HG03432 (cell line): Measurements from ENCODE around the gene MACROD1.

Source experiments
- ATAC-seq: cut with Tn5 transposase; IDR thresholded peaks from one replicate; pipeline ENCODE4 v1.9.1; 2021; ENCODE audit warnings: mild to moderate bottlenecking, moderate library complexity; ENCODE audit not compliant: unreplicated experiment

The MACROD1 gene

DNA sequence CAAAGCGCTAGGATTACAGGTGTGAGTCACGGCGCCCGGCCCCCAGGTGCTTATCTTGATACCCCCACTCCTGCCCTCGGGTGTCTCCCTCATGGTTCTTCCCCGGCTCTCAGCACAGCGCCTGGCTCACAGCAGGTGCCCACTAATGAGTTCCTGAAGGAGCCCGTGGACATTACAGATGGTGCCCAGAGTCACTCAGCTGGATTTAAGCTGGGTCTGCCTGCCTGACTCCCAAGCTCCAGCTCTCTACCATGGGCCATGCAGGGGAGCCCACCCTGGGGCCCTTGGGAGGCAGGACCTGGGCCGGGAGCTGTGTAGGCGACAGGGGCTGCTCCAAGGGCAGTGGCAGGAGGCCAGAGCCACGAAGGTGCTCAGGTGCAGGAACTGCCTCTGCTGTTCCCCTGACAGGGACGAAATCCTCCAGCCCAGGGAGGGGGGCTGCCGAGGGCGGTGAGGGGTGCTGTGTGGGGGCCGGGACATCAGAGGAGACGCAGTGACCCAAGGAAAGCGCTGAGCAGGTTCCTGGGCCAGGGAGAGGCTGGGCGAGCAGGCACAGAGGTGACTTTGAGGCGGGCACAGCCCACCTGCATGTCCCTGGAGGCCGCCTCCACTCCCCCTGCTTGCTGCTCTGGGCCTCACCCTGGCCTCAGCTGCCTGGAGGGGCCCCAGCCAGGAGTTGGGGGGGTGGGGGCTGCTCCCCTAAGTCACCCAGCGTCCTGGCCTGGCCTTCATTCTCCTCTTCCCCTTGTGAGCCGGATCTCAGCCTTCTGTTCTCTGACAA lies 144.7 kb downstream of the MACROD1 start:
- ATAC-seq: no peak

DNA sequence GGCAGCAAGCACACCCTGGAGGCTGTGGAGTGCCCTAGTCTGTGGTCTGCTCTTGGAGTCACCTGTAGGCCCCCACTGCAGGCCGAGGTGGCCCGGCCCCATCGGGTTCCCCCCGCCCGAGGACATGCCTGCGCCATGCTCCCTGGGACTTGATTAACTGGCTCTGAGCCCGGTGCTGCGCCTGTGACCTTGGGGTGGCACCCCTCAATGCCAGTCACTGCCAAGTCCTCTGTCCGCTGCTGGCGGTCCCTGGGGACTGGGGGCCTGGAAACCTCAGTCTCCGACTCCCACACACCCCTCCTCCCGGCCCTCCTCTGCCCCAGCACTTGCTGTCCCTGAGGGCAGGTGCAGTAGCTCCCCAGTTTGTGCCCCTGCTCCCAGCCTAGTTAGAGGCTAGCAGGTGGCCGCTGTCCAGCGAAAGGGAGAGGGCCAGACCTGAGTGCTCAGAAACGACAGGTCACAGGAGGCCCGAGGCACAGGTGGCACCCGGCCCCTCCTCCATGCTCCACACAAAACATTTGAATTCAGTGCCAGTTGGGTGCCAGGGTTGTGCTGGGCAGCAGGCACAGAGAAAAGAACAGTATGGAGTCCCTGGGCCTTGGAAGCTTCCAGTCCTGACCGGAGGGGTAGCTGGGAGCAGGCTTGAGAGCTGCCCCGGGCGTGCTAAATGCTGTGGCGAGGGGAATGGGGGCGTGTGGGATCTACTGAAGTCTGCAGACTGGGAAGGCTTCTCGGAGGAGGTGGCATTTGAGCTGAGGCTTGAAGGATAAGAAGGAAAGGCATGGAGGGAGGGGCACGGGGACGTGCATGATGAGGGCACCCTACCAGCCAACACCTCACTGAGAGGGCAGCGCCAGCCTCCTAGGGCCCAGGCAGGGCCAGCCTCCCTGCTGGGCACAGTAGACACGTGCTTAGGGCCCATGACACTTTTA lies 146.5 kb downstream of the MACROD1 start:
- ATAC-seq: no peak

DNA sequence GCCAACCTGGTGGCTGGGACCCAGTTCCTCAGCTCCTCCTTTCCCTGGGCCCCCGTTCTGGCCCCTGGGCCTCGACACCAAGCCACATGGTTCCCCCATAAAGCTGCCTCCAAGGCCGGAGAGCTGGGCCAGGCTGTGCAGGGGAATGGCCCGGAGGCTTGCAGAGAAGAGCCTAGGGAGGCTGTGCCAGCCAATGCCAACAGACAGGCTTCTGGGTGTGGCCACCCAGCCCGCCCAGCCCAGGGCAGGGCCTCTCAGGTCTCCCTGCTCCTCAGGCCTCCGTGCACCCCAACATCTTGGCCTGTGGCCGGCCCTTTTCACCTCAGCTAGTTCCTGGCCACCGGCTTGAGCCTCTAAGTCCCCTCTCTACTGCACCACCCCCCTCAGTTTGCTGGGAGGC lies 147.6 kb downstream of the MACROD1 start:
- ATAC-seq: no peak

DNA sequence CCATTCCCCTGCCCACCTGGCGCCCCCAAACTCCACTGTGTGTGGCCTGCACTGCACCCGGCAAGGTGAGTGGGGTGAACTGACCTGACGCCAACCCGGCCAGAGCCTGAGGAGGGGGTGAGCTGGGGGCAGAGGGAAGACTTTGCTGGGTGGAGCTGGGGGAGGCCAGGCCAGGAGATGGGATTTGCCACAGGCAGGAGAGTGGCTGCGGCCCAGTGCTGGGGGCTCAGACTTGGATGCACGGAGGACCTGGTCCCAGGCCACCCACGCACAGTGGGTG lies 148.0 kb downstream of the MACROD1 start:
- ATAC-seq: no peak

DNA sequence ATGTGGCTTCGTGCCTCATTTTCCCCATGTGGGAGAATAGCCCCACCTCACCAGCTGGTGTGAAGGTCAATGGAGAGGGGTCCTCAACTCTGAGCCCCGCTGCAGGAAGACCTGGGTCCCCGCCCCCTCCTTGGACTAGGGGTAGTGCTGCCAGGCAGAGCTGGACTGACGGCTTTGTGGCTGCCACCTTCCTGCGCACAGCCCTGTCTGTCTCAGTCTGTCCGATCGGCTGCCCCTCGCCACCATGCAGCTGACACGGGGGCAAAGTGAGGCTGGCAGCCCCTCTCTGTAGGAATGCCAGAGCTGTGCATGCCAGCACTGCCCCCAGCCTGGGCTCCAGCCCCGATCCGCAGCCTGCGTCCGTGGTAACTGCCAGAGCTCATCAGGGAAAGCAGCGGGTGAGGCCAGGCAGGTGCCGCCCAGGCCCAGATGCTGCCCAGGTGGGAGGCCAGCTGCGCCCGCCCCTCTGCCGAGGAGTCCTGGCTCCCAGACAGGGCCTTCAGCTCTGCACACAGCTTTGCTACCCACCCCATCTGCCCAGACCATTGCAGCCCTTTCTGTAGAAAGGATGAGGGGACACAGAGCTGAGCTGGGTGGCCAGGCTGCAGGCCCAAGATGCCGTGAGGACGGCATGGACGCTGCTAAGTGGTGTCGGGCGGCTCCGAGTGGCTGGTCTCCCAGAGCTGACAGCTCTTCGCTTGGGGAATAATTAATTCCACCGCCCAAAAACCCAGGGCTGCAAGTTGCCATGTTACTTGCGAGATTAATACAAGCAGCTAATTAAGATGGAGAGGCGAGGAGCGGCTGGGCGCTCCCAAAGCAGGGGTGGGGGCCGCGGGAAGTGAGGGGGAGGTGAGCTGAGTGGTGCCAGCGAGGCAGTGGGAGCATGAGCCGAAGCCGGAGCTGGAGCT lies 149.7 kb downstream of the MACROD1 start:
- ATAC-seq: no peak

DNA sequence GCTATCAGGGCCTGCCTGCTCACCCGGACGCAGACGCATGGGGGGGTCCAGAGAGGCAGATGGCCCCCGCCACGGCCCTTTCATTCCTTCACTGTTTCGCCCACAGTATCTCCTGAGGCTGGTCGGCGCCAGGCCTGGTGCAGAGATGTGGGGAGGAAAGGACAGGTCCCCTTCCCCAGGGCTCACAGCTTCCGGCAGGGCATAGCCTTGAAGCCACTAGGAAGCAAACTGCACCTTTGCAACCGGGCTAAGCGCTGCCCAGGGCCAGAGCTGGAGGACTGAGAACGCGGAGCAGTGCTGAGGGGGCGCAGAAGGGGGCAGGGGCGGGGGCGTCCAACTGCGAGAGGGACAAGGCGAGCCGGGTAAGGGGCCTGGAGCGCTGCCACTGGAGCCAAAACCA lies 150.4 kb downstream of the MACROD1 start:
- ATAC-seq: no peak

DNA sequence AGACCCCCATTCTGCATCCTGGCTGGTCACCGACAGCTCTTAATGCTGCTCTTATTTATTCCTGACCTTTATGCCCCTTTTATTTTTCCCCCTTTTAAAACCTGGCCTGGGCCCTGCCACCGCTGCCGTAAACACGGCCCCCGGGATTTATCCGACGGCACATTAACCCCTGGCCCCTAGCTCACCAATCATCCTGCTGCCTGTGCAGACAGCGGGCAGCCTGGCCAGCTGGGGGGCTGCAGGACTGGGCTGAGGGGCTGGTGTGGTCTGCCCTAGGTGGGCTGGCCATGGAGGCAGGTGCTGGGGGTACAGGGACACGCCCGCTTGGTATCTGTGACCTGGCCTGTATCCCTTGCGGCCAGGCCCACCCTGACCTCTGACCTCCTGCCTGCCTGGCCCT lies 151.6 kb downstream of the MACROD1 start:
- no peak for ATAC-seq

DNA sequence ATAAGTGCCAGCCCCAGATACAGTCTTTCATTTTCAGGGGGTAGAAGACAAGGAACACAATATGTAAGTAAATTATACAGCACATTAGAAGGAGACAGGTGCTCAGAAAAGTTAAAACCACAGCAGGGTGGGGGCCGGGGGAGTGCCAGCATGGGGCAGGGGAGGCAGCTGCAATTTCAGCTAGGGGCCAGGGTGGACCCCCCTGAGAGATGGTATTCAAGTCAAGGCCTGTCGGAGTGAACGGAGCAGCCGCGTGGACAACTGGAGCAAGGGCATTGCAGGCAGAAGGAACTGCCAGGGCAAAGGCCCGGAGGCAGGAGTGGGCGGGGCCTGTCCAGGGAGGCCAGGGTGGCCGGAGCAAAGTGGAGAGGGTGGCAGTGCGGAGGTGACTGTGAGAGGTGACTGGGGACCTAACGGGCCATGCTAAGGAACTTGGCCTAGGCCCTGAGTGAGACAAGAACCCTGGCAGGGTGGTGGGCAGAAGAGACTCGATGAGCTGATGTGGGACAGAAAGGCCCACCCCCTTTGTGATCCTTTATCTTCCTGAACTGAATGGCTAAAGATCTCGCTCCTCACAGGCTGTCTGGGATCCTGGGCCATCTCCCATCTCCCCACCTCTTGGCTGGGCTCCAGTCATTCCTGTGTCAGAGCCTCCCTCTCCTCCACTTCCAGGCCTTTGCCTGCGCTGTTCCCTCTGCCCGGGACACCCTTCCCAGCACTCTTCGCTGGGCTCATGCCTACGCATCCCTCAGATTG lies 152.6 kb downstream of the MACROD1 start:
- ATAC-seq: no peak

DNA sequence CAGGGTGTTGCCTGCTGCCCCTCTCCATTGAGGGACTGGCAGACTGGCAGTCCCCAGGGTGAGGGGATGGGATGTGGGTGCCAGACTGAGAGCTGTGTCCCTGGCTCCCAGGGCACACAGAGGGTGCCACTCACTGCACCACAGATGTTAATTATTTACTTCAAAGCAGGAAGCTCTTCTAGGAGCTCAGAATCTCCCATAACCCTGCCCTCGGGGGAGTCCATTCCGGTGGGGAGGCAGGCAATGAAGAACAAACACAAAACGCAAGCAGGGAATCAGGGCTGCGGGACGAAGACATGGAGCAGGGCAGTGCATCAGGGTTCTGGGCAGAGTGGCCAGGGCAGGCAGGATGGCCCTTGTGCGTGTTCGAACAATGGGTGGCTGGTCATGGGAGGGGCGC lies 154.5 kb downstream of the MACROD1 start:
- ATAC-seq: no peak

DNA sequence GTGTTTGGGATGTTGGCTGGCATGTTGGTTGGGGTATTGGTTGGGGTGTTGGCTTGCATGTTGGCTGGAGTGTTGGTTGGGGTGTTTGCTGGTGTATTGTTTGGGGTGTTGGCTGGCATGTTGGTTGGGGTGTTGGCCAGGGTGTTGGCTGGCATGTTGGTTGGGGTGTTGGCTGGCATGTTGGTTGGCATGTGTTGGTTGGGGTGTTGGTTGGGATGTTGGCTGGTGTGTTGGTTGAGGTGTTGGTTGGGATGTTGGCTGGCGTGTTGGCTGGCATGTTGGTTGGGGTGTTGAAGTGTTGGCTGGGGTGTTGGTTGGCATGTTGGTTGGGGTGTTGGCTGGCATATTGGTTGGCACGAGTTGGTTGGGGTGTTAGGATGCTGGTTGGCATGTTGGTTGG lies 155.1 kb downstream of the MACROD1 start:
- no peak for ATAC-seq

DNA sequence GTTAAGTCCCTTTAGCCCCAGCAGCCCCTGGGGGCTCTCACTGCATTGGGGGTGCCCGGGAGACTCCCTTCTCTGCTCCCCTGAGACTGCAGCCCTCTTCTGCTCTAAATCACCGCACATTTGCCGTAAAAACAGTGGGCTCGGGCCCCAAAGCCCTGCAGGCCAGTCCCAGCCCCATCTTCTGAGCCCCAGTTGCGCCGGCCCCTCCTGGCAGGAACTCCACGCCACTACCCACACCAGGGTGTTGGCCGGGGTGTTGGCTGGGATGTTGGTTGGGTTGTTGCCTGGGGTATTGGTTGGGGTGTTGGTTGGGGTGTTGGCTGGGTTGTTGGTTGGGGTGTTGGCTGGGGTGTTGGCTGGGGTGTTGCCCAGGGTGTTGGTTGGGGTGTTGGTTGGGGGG lies 156.2 kb downstream of the MACROD1 start:
- no peak for ATAC-seq

DNA sequence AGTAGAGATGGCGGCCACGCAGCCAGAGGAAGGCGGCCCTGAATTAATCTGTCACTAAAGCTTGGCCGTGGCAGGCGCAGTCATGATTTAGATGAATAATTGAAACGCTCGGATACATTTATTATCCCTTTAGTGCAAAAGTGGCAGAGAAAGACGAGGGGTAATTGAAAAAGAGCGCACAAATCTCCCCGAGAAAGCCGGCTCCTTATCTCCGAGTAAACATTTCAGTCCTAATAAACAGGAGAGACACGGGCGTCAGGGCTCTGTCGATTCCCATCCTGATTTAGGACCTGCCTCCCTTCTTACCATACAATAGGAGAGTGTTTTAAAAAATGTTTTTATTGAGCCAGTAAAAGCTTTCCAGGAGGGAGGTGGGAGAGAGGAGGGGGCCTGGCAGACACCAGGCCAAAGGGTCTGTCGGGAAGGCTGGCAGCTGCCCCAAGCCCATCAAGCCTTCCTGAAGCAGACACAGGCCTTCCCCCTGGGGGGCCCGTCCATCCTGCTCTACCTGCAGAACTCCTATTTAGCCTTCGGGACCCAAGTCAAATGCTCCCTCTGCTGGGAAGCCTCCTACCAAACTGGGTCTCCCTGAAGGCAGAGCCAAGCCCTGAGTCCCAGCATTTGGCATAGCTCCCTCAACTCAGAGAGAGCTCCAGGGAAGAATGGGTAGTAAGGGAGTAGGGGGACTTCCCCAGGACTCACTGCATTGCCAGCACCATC lies 156.8 kb downstream of the MACROD1 start:
- no peak for ATAC-seq

DNA sequence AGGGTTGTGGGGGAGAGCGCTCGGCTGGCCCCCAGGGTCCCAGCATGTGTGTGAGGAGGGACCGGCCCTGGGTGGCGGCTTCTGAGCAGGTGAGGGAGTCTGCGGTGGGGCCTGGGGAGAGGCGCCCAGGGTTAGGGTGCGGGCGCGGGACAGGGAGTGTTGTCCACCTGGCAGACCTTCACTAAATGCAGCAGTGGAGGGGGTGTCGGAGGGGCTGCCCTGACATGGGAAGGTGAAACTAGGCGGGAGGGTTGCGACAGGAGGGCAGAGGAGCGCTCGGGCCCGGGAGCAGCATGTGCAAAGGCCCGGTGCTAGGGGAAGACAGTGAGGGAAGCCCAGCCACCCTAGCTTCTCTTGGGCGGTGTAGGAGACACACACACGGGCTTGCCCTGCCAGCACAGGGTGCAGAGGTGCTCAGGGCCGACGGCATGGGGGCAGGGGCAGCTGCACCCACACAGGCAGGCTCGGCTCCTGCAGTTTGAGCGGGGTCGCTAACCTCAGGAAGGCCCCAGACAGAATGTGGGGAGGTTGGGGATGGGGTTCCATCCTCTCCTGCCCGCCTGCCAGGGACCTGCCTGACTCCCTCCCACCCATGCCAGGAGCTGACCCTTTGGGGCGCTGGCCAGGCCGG lies 157.5 kb downstream of the MACROD1 start:
- ATAC-seq: no peak

DNA sequence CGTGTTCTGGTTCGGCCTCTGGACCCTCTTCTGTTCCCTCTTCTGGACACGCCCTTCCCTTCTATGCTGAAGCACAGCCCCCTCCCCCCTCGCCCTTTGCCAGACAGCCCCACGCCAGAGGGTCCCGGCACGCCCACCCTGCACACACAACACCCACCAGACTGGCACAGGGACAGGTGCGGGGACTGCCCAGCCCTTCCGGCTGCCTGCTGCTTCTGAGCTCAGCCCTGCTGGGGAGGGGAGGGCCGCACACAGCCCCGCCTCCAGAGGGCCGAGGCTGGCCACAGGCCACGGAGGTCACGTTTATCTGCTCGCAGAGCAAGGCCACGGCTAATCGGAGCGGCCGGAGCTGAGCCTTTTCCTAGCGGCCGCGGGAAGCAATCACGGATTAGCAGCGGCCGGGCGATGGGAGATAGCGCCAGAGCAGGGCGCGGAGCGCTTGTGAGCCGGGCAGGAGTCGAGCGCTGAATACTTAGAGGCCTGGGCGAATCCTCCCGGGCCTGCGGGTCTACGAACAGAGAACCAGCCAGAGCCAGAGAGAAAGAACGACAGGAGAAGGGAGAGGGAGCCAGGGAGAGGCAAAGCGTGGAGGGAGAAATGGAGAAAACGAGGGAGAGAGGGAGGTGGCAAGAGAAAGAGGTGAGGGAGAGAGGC lies 158.2 kb downstream of the MACROD1 start:
- ATAC-seq: no peak

DNA sequence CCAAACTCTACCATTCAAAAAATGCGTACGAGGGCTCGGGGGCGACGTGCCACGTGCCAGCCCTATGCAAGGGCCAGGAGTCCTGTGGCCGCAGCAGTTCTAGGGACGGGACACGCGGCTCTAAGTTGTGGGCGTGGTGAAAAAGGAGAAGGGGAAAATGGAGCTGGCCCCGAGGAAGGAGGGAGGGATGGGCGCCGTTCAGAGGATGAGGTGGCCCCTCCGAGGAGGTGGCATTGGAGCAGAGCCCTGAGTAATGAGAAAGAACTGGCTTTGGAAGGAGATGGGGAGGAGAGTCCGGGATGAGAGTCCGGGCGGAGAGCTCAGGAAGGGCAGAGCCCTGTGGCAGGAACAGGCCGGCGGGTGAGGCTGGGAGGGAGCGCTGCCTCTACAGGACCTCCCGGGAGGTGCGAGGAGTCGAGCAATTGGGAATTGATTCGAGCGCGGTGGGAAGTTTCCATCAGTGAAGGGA lies 158.7 kb downstream of the MACROD1 start:
- ATAC-seq: no peak

DNA sequence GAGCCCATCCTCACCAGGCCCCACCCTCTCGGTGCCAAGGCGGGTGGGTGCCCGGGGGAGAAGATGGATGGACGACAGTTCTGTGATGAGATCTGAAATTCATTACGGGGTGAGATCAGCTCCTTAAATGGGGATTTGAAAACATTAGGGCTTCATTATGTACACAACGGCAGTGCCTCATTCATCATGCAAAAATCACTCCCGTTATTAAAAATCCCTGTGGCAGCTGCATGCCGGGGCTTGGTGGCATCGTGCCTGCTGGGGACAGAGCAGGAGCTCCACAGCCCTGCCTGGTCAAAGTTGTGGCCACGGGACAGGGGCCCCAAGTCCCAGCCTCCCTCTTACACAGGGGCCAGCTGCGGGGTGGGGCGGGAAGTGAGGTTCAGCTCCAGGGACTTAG lies 159.5 kb downstream of the MACROD1 start:
- ATAC-seq: no peak

DNA sequence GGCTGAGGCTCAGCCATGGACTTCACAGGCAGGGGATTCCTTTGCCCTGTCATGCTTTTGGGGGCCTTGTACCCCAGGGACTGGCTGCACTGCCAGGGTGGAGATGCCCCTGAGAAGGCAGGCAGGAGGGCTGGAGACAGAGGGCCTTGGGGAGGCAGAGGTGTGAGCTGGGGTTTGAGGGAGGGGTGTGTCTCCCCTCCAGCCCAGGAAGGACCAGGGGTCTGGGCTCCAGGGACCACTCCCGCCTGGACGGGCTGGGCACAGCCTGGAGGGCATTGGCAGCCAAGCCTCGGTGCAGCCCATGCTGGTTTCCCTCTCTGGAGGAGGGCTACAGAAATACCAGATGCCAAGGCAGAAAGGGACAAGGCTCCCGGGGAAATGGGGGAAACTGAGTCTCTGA lies 160.2 kb downstream of the MACROD1 start:
- no peak for ATAC-seq

DNA sequence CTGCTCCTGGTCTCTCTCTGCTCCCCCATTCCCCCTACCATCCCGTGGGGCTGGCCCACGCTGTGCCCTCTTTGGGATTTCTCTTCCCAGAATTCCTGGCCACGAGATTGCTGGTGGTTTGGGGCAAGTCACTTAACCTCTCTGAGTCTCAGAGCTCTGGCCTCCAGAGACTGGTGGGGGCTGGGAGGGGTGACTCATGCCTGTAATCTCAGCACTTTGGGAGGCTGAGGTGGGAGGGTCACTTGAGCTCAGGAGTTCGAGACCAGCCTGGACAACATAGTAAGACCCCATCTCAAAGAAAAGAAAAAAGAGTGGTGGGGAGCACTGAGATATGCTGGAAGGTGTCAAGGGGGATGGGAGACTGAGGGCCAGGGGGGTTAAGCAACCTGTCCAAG lies 161.3 kb downstream of the MACROD1 start:
- no peak for ATAC-seq
